D721Med (cell line): ENCODE measurements around the gene NFE2.

ENCODE experiments used
- DNase-seq: peaks from one replicate; pipeline ENCODE4 v3.0.0; 2011; ENCODE audit warnings: low spot score; ENCODE audit not compliant: insufficient read length
- FAIRE-seq: peaks from 2 replicates; lab custom pipeline; 2011; peaks lifted over from hg19 to GRCh38; lab: Jason Lieb, UNC
- TF ChIP-seq, protein P1 (sequence below): IDR thresholded peaks from 2 replicates; pipeline ENCODE4 v1.5.1; 2012; ENCODE audit warnings: mild to moderate bottlenecking, control low read depth; ENCODE audit not compliant: insufficient read depth; ENCODE audit errors: missing control alignments

NFE2 gene

DNA sequence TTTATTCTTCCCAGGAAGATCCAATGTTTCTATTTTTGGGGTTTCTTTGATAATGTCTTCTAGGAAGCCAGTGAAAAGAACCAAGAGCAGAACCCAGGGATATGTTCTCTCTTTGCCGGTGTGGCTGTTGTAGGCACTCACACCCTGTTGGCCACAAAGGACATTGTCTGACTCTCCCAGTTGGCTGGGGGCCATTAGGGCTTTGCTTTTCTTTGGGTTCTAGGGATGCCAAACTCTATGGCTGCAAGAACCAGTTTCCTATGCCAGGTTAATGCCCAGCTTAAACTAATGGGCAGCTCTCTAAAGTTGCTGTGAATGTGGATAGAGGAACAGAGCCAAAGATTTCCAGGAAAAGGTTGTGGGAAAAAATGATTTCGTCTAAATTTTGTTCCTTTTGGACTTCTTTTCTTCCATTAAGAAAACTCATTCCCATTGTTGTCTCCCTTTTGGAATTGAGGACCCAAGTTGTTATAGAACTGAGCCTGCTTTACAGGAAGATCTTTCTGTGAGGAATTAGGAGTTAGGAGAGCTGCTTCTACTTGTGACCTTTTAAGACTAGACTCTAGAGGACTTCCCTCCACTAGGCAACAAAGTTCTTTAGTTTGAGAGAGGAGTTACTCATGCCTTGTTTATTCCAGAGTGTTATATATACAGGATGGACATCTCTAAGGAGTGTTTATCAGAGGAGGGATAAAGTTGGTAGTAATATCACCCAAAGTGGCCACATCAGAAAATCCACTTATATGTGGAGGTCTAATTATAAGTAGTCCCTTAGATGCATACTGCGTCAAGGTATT lies 37.2 kb upstream of the NFE2 start:
- TF ChIP-seq, protein P1, sequence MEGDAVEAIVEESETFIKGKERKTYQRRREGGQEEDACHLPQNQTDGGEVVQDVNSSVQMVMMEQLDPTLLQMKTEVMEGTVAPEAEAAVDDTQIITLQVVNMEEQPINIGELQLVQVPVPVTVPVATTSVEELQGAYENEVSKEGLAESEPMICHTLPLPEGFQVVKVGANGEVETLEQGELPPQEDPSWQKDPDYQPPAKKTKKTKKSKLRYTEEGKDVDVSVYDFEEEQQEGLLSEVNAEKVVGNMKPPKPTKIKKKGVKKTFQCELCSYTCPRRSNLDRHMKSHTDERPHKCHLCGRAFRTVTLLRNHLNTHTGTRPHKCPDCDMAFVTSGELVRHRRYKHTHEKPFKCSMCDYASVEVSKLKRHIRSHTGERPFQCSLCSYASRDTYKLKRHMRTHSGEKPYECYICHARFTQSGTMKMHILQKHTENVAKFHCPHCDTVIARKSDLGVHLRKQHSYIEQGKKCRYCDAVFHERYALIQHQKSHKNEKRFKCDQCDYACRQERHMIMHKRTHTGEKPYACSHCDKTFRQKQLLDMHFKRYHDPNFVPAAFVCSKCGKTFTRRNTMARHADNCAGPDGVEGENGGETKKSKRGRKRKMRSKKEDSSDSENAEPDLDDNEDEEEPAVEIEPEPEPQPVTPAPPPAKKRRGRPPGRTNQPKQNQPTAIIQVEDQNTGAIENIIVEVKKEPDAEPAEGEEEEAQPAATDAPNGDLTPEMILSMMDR: no peak
- FAIRE-seq (no peak), DNase-seq (no peak)

GRCh38 chr12:54337280-54337842 lies 36.5 kb upstream of the NFE2 start:
- TF ChIP-seq, protein P1: no peak
- FAIRE-seq: no peak
- DNase-seq: no peak

GRCh38 chr12:54333420-54334034 lies 32.7 kb upstream of the NFE2 start:
- FAIRE-seq: no peak
- TF ChIP-seq, protein P1: no peak
- DNase-seq: no peak

- DNase-seq (no peak), FAIRE-seq (no peak)
- TF ChIP-seq, protein P1: no peak
Observed at GRCh38 chr12:54331461-54331860, 30.6 kb upstream of the NFE2 start.

DNA sequence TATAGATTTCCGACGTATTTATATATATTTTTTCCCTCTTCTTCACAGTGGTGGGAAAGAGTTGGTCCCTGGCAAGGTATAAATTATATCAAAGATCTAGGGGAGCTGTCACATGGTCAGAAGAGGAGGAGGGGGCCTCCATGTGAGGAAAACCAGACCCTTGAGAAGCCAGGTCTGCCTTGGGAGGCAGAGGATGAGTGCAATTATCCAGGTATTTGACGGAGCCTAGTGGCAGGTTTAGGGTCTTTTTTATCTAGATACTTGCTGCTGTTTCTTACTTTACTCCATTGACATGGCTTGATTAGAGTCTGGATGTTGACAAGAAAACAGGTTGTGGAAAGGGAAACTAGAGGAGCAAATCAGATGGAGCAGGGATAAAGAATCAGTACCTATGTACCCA lies 29.6 kb upstream of the NFE2 start:
- TF ChIP-seq, protein P1: no peak
- DNase-seq (no peak), FAIRE-seq (no peak)

- no peak for FAIRE-seq
- no peak for DNase-seq
- TF ChIP-seq, protein P1: no peak
Observed at GRCh38 chr12:54329759-54330158, 28.9 kb upstream of the NFE2 start.
